GM23248 (cell line): ENCODE measurements around the gene DDN. TPM values are rescaled to one million over a fixed set of nuclear protein-coding genes. Genes with fewer than 3 reads are reported as not detected.

Experiments
- DNase-seq: peaks from one replicate; pipeline ENCODE4 v3.0.0-alpha.2; 2015
- H2AFZ ChIP-seq: fragments of 200-600 bp; sonication (generic); 2 replicates; pipeline ENCODE4 v1.6.1; 2016; ENCODE audit warnings: antibody characterized with exemption
- H3F3A ChIP-seq: fragments of 200-600 bp; sonication (generic); 2 replicates; pipeline ENCODE4 v1.6.1; 2016; ENCODE audit warnings: mild to moderate bottlenecking, antibody characterized with exemption, mixed run types; ENCODE audit not compliant: insufficient read depth
- H3K27ac ChIP-seq: fragments of 200-600 bp; sonication (generic); 2 replicates; pipeline ENCODE4 v1.5.1; 2016; ENCODE audit warnings: mild to moderate bottlenecking
- H3K27me3 ChIP-seq: fragments of 200-600 bp; sonication (generic); replicated peaks from 2 replicates; pipeline ENCODE4 v1.6.1; 2016; ENCODE audit warnings: mild to moderate bottlenecking; ENCODE audit not compliant: insufficient read depth
- H3K36me3 ChIP-seq: fragments of 200-600 bp; sonication (generic); 2 replicates; pipeline ENCODE4 v1.6.1; 2016; ENCODE audit warnings: low read depth, mild to moderate bottlenecking
- H3K4me1 ChIP-seq: fragments of 200-600 bp; sonication (generic); 2 replicates; pipeline ENCODE4 v1.6.1; 2016; ENCODE audit warnings: mild to moderate bottlenecking; ENCODE audit not compliant: insufficient read depth
- H3K4me2 ChIP-seq: fragments of 200-600 bp; sonication (generic); one replicate; pipeline ENCODE4 v1.6.1; 2016; ENCODE audit warnings: mild to moderate bottlenecking; ENCODE audit not compliant: unreplicated experiment
- H3K4me3 ChIP-seq: fragments of 200-600 bp; sonication (generic); 2 replicates; pipeline ENCODE4 v1.5.1; 2016; ENCODE audit warnings: mild to moderate bottlenecking
- H3K79me2 ChIP-seq: fragments of 200-600 bp; sonication (generic); 2 replicates; pipeline ENCODE4 v1.6.1; 2016; ENCODE audit warnings: mild to moderate bottlenecking; ENCODE audit not compliant: insufficient read depth
- H3K9ac ChIP-seq: fragments of 200-600 bp; sonication (generic); 2 replicates; pipeline ENCODE4 v1.6.1; 2016; ENCODE audit warnings: mild to moderate bottlenecking
- H3K9me2 ChIP-seq: fragments of 200-600 bp; sonication (generic); 2 replicates; pipeline ENCODE4 v1.6.1; 2016; ENCODE audit warnings: mixed run types, mild to moderate bottlenecking, moderate library complexity; ENCODE audit not compliant: insufficient read depth
- H3K9me3 ChIP-seq: fragments of 200-600 bp; sonication (generic); one replicate; pipeline ENCODE4 v1.6.1; 2017; ENCODE audit warnings: low read depth
- H4K20me1 ChIP-seq: fragments of 200-600 bp; sonication (generic); 2 replicates; pipeline ENCODE4 v1.6.0; 2016; ENCODE audit not compliant: insufficient read depth
- EZH2 ChIP-seq: fragments of 200-600 bp; sonication (generic); IDR thresholded peaks from 2 replicates; pipeline ENCODE4 v1.6.1; 2018; ENCODE audit warnings: antibody characterized with exemption, mild to moderate bottlenecking; ENCODE audit not compliant: insufficient read depth, poor library complexity, severe bottlenecking
- EZH2phosphoT487 ChIP-seq: fragments of 200-600 bp; sonication (generic); IDR thresholded peaks from 2 replicates; pipeline ENCODE4 v1.6.1; 2018; ENCODE audit warnings: antibody characterized with exemption, moderate library complexity, mild to moderate bottlenecking, low read depth; ENCODE audit not compliant: insufficient read depth
- WGBS, 2 experiments: methylation state at CpG; one replicate each; pipeline ENCODE4 v1.1.6; 2015 to 2017; ENCODE audit warnings: low lambda C conversion rate in 2 of 2, low coverage in 1 of 2; ENCODE audit errors: missing lambda C conversion rate in 2 of 2; 5-methylcytosine and 5-hydroxymethylcytosine counted together
- in situ Hi-C: fragments of 300-500 bp; cut with MboI; formaldehyde crosslinking; loops from 2 replicates; pipeline ENCODE4 v1.15.0; 2020
- polyA plus RNA-seq: library from polyadenylated mRNA; unstranded; fragments of >200 nt; fragmentation: Nextera tagmentation; extraction: Ambion mirVana; gene quantifications from 2 replicates; pipeline ENCODE4 v1.2.1, GENCODE V29; 2016
- total RNA-seq: library from RNA; depleted of rRNA; stranded (reverse); fragments of >200 nt; shearing (Covaris generic); gene quantifications from 2 replicates; pipeline ENCODE4 v1.2.3, GENCODE V29; 2014

Gene DDN
- total and polyA plus RNA-seq, 2 experiments from 2014 or later: not detected

DNA sequence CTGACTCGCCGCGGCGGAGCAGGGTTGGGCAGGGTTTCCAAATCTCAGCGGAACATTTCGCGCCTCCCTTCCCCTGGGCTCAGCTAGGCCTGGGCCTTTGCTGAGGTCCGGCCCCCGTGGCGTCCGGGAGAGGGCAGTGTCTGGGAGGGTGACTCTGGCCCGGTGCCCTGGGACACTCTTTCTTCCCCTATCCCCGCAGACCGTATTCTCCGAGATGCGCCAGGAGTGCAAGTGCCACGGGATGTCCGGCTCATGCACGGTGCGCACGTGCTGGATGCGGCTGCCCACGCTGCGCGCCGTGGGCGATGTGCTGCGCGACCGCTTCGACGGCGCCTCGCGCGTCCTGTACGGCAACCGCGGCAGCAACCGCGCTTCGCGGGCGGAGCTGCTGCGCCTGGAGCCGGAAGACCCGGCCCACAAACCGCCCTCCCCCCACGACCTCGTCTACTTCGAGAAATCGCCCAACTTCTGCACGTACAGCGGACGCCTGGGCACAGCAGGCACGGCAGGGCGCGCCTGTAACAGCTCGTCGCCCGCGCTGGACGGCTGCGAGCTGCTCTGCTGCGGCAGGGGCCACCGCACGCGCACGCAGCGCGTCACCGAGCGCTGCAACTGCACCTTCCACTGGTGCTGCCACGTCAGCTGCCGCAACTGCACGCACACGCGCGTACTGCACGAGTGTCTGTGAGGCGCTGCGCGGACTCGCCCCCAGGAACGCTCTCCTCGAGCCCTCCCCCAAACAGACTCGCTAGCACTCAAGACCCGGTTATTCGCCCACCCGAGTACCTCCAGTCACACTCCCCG is 18.0 kb downstream of the DDN start:
- no peaks in the 10 kb centered on the region for H3K79me2 ChIP-seq
- H4K20me1 ChIP-seq: no peaks in the 10 kb centered on the region
- no peak overlapping the region for H3K4me2 ChIP-seq
- in situ Hi-C loops: no loop called here
- H2AFZ ChIP-seq: no peak overlapping the region
- no peaks in the 10 kb centered on the region for H3K36me3 ChIP-seq
- no peak overlapping the region for H3K9ac ChIP-seq
- WGBS, 2 experiments: 3 to 5% methylated on average over 63 to 89 of the region's 91 CpGs
- no peaks in the 10 kb centered on the region for H3K9me3 ChIP-seq
- H3K4me3 ChIP-seq: no peak overlapping the region
- H3K4me1 ChIP-seq: peaks cover 13% of the 10 kb centered on the region; the same call in 1 of the 2 replicates
- peak; percentile 66 for DNase-seq
- peaks cover 69% of the 10 kb centered on the region for H3K27me3 ChIP-seq
- no peaks in the 10 kb centered on the region for H3K9me2 ChIP-seq
- no peak overlapping the region for H3K27ac ChIP-seq
- no peak for TF ChIP-seq EZH2phosphoT487
- no peak for TF ChIP-seq EZH2
- 0 out of 2 replicates have a peak, but pooled peaks cover 3% of the 10 kb centered on the region for H3F3A ChIP-seq

DNA sequence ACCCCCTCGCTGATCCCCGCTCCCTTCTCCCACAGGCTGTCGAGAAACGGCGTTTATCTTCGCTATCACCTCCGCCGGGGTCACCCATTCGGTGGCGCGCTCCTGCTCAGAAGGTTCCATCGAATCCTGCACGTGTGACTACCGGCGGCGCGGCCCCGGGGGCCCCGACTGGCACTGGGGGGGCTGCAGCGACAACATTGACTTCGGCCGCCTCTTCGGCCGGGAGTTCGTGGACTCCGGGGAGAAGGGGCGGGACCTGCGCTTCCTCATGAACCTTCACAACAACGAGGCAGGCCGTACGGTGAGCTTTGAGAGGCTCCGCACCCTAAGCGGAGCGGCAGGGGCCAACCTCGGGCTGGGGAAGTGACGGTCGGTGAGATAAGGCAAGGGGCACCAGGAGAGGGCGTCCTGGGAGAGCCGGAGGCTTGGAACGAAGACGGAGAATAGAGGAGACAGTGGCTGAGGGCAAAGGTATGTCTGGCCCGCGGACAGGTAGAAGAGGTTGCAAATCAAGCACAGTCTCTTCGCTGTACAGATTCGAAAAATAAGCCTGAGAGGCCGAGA is 18.7 kb downstream of the DDN start:
- H3K9ac ChIP-seq: no peak overlapping the region
- H3K27ac ChIP-seq: no peak overlapping the region
- WGBS, 2 experiments: 3 to 4% methylated on average over 46 of the region's 46 CpGs
- no peaks in the 10 kb centered on the region for H3K9me2 ChIP-seq
- TF ChIP-seq EZH2 (peak; percentile 98), EZH2phosphoT487 (peak; percentile 32; the same call in 1 of the 2 replicates)
- no peak overlapping the region for H3K4me2 ChIP-seq
- no peak for DNase-seq
- H2AFZ ChIP-seq: no peak overlapping the region
- no peaks in the 10 kb centered on the region for H4K20me1 ChIP-seq
- H3K4me3 ChIP-seq: no peak overlapping the region
- H3K27me3 ChIP-seq: peaks cover 64% of the 10 kb centered on the region
- H3K4me1 ChIP-seq: peaks cover 13% of the 10 kb centered on the region; the same call in 1 of the 2 replicates
- H3K79me2 ChIP-seq: no peaks in the 10 kb centered on the region
- in situ Hi-C loops: no loop called here
- no peaks in the 10 kb centered on the region for H3K36me3 ChIP-seq
- H3K9me3 ChIP-seq: no peaks in the 10 kb centered on the region
- H3F3A ChIP-seq: 0 out of 2 replicates have a peak, but pooled peaks cover 3% of the 10 kb centered on the region

GRCh38 chr12:48979602-48980388 is 19.4 kb downstream of the DDN start:
- Histone ChIP-seq H3K79me2 (no peaks in the 10 kb centered on the region), H3K4me1 (peaks cover 13% of the 10 kb centered on the region; the same call in 1 of the 2 replicates), H3K36me3 (no peaks in the 10 kb centered on the region), H3K9me3 (no peaks in the 10 kb centered on the region), H3K9me2 (no peaks in the 10 kb centered on the region), H3F3A (0 out of 2 replicates have a peak, but pooled peaks cover 3% of the 10 kb centered on the region), H3K27me3 (peaks cover 62% of the 10 kb centered on the region), H2AFZ (no peak overlapping the region), H4K20me1 (no peaks in the 10 kb centered on the region), H3K4me3 (peak overlapping the region; percentile 29; the same call in 1 of the 2 replicates), H3K9ac (no peak overlapping the region), H3K4me2 (peak overlapping the region; percentile 62), H3K27ac (no peak overlapping the region)
- WGBS, 2 experiments: 2 to 4% methylated on average over 54 to 55 of the region's 55 CpGs
- in situ Hi-C loops: no loop called here
- 0 out of 2 replicates have a peak, but pooled peaks have one; percentile 7 for TF ChIP-seq EZH2phosphoT487
- TF ChIP-seq EZH2: no peak
- DNase-seq: peak; percentile 42
